DND-41 (cell line): Measurements from ENCODE around the gene CLEC9A.

Source experiments
- ATAC-seq: fragments of 200-7000 bp; cut with Tn5 transposase; 3 replicates; pipeline ENCODE4 v1.9.1; 2021; ENCODE audit warnings: low read depth; ENCODE audit not compliant: insufficient read depth
- DNase-seq: peaks from one replicate; pipeline ENCODE4 v3.0.0-alpha.2; 2020
- H2AFZ ChIP-seq: 2 replicates; pipeline ENCODE4 v1.6.0; 2012; ENCODE audit warnings: low read depth, low read length
- H3K27ac ChIP-seq: 2 replicates; pipeline ENCODE4 v1.5.1; 2012; ENCODE audit warnings: low read length, inconsistent platforms
- H3K27me3 ChIP-seq: fragments of 200-600 bp; sonication (generic); 2 replicates; pipeline ENCODE4 v1.6.0; 2012; ENCODE audit warnings: low read length, mild to moderate bottlenecking, inconsistent platforms; ENCODE audit not compliant: insufficient read depth, poor library complexity
- H3K36me3 ChIP-seq: 2 replicates; pipeline ENCODE4 v1.5.1; 2012; ENCODE audit warnings: low read length, inconsistent platforms; ENCODE audit not compliant: insufficient read depth
- H3K4me1 ChIP-seq: 2 replicates; pipeline ENCODE4 v1.5.1; 2012; ENCODE audit warnings: mild to moderate bottlenecking, low read length; ENCODE audit not compliant: insufficient read depth
- H3K4me2 ChIP-seq: 2 replicates; pipeline ENCODE4 v1.6.0; 2012; ENCODE audit warnings: mild to moderate bottlenecking, moderate library complexity, low read length, inconsistent platforms; ENCODE audit not compliant: insufficient read depth
- H3K4me3 ChIP-seq, 2 experiments: fragments of 200-600 bp in 1 of 2; shearing (Covaris generic) in 1 of 2; 2 replicates each; pipeline ENCODE4 v1.5.1; 2012 to 2016; ENCODE audit warnings: inconsistent platforms in 2 of 2, low read length in 2 of 2, mild to moderate bottlenecking in 2 of 2, low read depth in 1 of 2, moderate library complexity in 1 of 2
- H3K79me2 ChIP-seq: 2 replicates; pipeline ENCODE4 v1.6.0; 2012; ENCODE audit warnings: low read length, inconsistent platforms; ENCODE audit not compliant: insufficient read depth
- H3K9ac ChIP-seq: 2 replicates; pipeline ENCODE4 v1.6.0; 2012; ENCODE audit warnings: low read depth, mild to moderate bottlenecking, inconsistent platforms, low read length, moderate library complexity
- H3K9me3 ChIP-seq: 2 replicates; pipeline ENCODE4 v1.5.1; 2012; ENCODE audit warnings: low read length, moderate library complexity, mild to moderate bottlenecking, inconsistent platforms; ENCODE audit not compliant: insufficient read depth, severe bottlenecking
- H4K20me1 ChIP-seq: 2 replicates; pipeline ENCODE4 v1.6.0; 2012; ENCODE audit warnings: low read length; ENCODE audit not compliant: insufficient read depth
- CTCF ChIP-seq: IDR thresholded peaks from 2 replicates; pipeline ENCODE4 v1.5.1; 2012; ENCODE audit warnings: borderline replicate concordance, low read length, moderate library complexity, mild to moderate bottlenecking; ENCODE audit not compliant: poor library complexity, severe bottlenecking; ENCODE audit errors: extremely low read depth
- EZH2 ChIP-seq: IDR thresholded peaks from 3 replicates; pipeline ENCODE4 v1.6.1; 2012; ENCODE audit warnings: borderline replicate concordance, low read depth, mild to moderate bottlenecking, moderate library complexity, low read length, inconsistent platforms; ENCODE audit not compliant: severe bottlenecking

The CLEC9A gene

DNA sequence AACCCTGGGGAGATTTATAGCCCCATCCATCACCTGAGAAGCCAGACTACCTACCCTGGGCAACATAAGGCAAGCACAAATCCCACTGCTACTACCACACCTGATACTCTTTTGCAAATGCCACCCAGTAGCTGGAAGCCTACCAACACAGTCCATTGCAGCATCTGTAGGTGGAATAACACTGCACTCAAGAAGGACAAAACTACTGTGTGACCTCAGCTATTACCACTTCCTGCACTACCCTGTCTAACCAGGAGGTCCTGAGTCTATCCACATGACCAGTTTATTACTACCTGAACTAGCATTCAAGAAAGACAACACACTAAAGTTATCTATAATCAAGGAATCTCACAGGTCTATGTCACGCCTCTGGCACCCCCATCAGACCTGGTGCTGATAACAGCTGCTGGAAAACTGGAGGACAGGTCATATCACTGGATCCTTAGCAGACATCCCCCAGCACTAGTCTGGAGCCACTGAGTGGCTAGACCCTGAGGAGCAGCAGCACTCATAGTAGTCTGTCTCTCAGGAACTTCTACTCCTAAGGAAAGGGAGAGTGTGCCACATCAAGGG is 71.3 kb downstream of the CLEC9A start:
- TF ChIP-seq EZH2 (no peak), CTCF (no peak)
- no peaks in the 10 kb centered on the region for H3K36me3 ChIP-seq
- ATAC-seq (no peak), DNase-seq (no peak)
- H3K4me3 ChIP-seq, result no peak overlapping the region
- no peak overlapping the region for H3K9ac ChIP-seq
- H3K27me3 ChIP-seq, result peaks cover 16% of the 10 kb centered on the region
- H4K20me1 ChIP-seq, result no peaks in the 10 kb centered on the region
- H3K4me1 ChIP-seq, result no peaks in the 10 kb centered on the region
- H3K9me3 ChIP-seq, result no peaks in the 10 kb centered on the region
- no peak overlapping the region for H2AFZ ChIP-seq
- no peaks in the 10 kb centered on the region for H3K79me2 ChIP-seq
- H3K4me2 ChIP-seq, result no peak overlapping the region
- no peak overlapping the region for H3K27ac ChIP-seq

GRCh38 chr12:10102322-10102721 is 71.8 kb downstream of the CLEC9A start:
- no peaks in the 10 kb centered on the region for H3K9me3 ChIP-seq
- peaks cover 16% of the 10 kb centered on the region for H3K27me3 ChIP-seq
- no peaks in the 10 kb centered on the region for H4K20me1 ChIP-seq
- H3K4me3 ChIP-seq, result no peak overlapping the region
- no peaks in the 10 kb centered on the region for H3K36me3 ChIP-seq
- H3K4me1 ChIP-seq, result no peaks in the 10 kb centered on the region
- no peaks in the 10 kb centered on the region for H3K79me2 ChIP-seq
- no peak overlapping the region for H3K9ac ChIP-seq
- no peak overlapping the region for H3K27ac ChIP-seq
- TF ChIP-seq EZH2, result no peak
- TF ChIP-seq CTCF, result no peak
- ATAC-seq (no peak), DNase-seq (no peak)
- H2AFZ ChIP-seq, result no peak overlapping the region
- H3K4me2 ChIP-seq, result no peak overlapping the region

DNA sequence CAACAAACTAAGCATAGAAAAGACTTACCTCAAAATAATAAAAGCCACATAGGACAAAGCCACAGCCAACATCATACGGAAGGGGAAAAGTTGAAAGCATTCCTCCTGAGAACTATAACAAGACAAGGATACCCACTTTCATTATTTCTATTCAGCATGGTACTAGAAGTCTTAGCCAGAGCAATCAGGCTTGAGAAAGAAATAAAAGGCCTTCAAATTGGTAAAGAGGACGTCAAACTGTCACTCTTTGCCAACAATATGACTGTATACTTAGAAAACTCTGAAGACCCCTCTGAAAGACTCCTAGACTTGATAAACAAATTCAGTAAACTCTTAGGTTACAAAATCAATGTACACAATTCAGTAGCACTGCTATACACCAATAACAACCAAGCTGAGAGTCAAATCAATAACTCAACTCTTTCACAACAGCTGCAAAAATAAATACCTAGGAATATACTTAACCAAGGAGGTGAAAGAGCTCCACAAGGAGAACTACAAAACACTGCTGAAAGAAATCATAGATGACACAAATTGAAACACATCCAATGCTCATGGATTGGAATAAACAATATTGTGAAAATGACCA is 79.9 kb downstream of the CLEC9A start:
- DNase-seq (no peak), ATAC-seq (no peak)
- TF ChIP-seq EZH2 (no peak), CTCF (no peak)
- Histone ChIP-seq H3K79me2 (no peaks in the 10 kb centered on the region), H3K9me3 (no peaks in the 10 kb centered on the region), H3K9ac (no peak overlapping the region), H4K20me1 (no peaks in the 10 kb centered on the region), H2AFZ (no peak overlapping the region), H3K36me3 (no peaks in the 10 kb centered on the region), H3K27me3 (no peaks in the 10 kb centered on the region), H3K4me3 (no peak overlapping the region), H3K4me2 (no peak overlapping the region), H3K27ac (no peak overlapping the region), H3K4me1 (no peaks in the 10 kb centered on the region)

DNA sequence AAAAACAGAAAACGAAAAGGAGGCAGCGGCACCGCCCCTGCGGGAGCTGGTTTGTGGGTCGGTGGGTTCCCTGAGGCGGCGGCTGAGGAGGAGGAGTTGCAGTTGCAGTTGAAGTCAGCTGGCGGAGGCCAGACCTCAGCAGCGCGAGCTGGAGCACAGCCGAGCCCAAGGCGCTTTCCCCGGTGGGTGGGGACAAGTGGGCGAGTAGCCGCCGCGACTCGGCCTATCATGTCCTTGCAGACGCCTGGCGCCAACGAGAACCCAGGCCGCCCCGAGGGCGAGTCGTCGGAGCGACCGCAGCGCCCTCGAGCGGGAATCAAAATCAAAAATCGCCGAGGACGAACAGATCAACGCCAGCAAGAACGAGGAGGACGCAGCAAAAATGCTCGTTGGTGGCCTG is 81.0 kb downstream of the CLEC9A start:
- no peak for DNase-seq
- Histone ChIP-seq H3K27me3 (no peaks in the 10 kb centered on the region), H3K27ac (no peak overlapping the region), H3K4me1 (no peaks in the 10 kb centered on the region), H3K9ac (no peak overlapping the region), H3K9me3 (no peaks in the 10 kb centered on the region), H4K20me1 (no peaks in the 10 kb centered on the region), H3K79me2 (no peaks in the 10 kb centered on the region), H3K4me2 (no peak overlapping the region), H3K36me3 (no peaks in the 10 kb centered on the region), H2AFZ (no peak overlapping the region), H3K4me3 (no peak overlapping the region)
- no peak for TF ChIP-seq EZH2
- no peak for TF ChIP-seq CTCF
- no peak for ATAC-seq
